HG03378 (cell line): ENCODE data around the gene USP50.
"Not testable (repeated sequence)": the region's sequence is repeated elsewhere in the genome, so short reads cannot be mapped to it uniquely, and the experiment has no call there.

Experiments used
- ATAC-seq: cut with Tn5 transposase; IDR thresholded peaks from one replicate; pipeline ENCODE4 v1.9.1; 2021; ENCODE audit warnings: mild to moderate bottlenecking, moderate library complexity; ENCODE audit not compliant: unreplicated experiment

The USP50 gene

DNA sequence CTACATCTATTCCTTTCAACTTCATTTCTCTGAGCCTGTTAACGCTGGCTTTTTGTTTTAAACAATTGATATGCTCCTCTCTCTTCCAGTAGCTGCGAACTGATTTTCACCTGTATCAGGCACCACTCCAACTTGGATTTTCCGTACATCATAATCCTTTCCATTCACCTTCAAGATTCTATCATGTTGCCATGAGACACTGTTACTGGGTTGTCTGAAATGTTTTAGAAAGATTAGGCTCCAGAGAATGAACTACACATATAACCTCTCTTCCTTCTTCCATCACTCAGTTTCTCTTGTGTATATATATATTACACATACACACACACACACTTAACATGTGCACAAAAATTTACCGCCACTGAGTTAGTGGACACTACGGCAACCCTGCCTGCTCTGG, at the start of gene USP50:
Gene USP50 (minus strand): TSS at position 101 of the 400 bp plus-strand sequence. CDS start 141 bp downstream, outside the sequence.
- ATAC-seq: no peak

DNA sequence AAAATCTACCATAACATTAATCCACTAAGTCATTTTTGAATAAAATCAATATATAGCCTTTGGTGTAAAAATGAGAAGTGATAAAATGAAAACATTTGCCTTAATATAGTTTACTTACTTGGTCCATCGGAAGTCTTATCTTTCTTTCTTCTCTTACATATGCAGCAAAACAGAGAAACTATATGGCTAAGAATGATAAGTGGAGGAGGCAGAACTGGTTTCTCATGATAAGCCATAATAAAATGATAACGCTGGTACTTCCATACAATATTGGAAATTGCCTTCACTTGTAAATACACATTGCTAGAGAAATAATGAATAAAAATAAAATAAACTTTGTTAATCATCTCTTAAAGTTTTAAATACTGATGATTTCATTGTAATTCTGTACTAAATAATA, 47.8 kb upstream of the USP50 start:
- no peak for ATAC-seq

DNA sequence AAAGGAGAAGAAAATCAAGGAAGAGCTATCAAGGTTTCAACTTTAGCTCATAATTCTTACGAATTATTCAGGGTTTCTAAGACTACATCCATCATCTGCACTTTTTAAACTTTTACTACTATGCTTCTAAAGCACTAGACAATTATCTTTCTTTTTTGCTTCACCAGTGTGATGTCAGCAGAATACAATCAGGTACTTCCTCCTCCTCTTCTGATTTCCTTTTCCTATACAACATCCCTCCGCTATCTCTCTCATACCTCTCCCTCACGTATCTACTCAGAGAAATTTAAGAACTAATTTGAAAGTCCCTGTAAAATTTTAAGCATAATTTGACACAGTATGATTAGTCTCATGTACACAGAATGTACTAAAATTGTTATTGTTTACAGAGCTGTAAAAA, 47.3 kb upstream of the USP50 start:
- ATAC-seq: no peak

DNA sequence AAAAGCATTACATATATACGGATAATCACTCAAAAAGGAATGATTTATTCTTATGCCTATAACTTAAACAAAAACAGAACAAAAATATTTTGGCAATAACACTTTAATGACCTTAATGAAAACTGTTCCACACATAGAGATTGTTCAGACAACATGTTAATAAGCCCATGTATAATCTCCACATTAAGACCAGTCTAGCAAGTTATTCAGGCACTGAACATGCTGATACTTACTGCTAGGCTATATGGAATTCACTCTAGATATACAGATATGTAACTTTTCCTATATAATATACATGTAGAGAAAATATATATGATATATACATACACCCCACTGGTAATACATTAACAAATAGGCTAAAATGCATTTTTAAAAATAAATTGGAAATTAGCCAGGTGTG, 43.8 kb upstream of the USP50 start:
- ATAC-seq: no peak

DNA sequence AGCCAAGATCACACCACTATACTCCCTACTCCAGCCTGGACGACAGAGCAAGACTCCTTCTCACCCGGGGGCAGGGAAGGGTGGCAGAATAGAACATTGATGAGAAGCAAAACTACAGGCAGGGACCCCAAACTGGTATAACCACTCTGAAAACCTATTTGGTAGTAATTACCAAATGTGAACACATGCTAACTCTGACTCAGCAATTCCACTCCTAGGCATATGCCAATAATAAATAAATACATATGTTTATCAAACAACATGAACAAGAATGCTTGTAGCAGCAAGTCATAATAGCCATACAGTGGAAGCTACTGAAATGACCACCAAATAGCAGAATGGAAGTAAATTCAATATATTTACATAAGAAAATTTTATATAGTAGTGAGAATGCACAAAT, 31.0 kb upstream of the USP50 start:
- no peak for ATAC-seq

DNA sequence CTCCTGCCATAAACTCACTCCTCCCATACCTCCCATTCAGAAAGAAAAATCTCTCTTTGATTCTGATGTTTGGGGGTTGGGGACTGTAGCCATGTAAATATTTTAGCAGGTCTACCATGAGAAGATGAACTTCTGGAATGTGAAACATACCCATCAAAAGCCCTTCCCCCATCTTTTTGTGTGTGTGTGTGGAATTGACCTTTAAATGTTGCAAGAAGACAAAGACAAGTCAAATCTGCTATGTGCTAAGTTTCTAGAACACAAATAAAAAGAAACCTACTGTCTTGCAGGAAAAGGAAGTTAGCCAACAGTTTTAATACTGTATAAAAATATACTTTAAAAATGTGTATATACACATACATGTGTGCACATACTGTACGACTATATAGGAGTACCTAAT, 29.7 kb upstream of the USP50 start:
- ATAC-seq: no peak

DNA sequence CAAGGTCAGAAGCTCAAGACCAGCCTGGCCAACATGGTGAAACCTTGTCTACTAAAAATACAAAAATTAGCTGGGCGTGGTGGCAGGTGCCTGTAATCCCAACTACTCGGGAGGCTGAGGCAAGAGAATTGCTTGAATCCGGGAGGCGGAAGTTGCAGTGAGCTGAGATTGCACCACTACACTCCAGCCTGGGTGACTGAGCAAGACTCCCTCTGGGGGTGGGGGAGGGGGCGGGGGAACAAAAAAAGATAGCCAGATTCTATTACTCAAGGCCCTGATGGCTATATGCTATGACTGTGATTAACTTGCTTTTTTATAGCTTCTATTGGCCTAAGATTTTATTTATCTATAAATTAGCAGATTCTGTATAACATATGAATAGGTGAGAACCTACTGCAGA, 27.4 kb upstream of the USP50 start:
- not testable (repeated sequence) for ATAC-seq

DNA sequence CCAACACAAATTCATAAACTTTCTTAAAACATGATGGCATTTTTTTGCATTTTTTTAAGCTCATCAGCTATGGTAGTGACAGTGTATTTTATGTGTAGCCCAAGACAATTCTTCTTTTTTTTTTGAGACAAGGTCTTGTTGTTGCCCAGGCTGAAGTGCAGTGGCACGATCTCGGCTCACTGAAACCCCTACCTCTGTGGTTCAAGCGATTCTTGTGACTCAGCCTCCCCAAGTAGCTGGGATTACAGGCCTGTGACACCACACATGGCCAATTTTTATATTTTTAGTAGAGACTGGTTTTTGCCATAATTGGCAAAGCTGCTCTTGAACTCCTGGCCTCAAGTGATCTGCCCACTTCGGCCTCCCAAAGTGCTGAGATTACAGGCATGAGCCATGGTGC, 17.3 kb upstream of the USP50 start:
- no peak for ATAC-seq

DNA sequence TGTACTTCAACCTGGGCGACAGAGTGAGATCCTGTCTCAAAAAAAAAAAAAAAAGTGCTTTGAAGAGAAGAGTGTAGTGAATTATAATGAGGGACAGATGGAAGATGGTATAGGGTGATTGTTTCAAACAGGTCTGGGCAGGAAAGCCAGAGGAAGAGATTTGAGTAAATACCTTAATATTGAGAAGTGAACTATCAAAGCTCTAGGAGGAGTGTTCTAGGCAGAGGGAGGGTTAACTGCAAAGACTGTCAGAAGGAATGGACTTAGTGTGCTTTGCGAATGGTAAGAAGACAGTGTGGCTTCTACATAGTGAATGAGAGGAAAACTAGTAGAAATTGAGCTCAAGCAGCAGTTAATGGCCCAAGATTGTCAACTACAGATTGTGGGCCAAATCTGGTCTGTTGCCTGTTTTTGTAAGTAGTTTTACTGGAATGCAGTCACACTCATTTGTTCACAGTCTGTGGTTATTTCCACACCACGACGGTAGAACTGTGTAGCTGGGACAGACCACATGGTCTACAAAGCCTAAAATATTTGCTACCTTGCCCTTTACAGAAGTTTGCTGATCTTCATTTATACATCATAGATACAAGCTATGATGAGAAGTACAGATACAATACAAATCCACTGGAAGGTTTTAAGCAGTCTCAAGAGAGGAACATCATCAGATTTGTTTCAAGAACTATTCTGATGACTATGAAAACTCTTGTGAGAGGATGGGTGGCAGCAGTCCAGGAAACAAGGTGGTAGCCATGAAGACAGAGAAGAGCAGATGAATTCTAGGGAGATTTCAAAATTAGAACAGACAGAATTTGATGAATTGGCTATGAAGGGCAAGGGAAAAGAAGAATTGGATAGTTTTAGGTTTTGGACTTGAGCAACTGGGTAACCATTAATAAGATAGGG, 16.5 kb upstream of the USP50 start:
- ATAC-seq: no peak

DNA sequence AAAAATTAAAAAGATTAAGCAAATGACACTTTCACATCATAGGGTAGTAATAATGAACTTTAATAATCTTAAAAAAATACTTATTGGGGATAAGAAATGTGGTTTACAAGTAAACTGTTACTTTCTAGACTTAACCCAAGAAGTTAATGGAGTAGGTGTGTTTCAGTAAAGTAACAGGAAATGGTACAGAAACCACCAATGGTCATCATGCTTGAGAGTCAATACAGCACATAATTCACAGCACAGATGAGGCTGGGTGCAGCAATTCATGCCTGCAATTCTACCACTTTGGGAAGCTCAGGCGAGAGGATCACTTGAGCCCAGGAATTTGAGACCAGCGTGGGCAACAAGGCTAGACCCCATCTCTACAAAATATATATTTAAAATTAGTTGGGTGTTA, 11.5 kb upstream of the USP50 start:
- no peak for ATAC-seq

DNA sequence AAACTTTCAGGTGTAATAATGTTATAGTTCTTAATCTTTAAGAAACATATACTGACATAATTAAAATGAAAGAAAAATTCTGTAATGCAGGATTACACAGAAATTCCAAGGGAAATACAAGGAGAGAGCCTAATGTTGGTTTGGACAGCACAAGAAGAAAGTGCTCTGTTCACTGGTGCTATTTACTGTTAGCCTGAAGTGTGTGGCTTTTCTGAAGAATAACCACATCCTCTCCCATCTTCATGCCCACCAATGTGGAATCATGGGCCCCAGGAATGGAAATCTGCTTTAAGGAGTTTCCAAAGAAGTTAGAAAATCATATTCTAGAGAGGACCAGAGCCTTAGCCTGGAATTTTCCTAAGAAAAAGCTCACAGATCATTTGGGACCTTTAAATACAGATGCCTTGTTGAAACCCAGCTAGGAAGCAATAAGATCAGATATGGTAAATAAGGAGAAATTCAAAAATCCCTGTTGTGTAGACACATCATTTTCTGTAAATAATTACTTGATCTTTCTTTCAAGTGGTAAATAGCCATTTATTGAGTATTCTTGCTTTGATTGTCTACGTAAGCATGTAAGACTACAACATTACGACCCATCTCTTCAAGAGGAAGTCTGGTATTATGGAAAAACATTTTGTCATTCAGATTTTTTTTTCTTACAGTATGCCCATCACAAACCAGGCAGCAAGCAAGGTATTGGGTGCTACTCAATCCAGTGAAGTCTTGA, 10.3 kb upstream of the USP50 start:
- ATAC-seq: no peak

DNA sequence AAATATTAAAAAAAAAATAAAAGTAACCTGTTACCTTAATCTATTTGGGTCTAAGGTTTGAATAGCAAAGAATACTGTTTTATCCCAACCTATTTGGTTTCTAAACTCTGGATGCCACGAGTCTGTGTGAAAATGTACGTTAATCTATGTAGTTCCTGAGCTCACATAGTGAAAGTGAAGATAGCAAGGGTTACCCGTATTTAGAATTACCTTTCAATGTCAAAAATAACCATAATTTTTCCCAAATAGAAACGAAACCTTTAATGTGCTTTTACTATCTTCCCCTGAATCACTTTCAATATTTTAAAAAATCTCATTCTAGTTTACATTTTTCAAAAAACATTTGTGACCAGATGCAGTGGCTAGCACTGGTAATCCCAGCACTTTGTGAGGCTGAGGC, 5.8 kb upstream of the USP50 start:
- ATAC-seq: no peak

DNA sequence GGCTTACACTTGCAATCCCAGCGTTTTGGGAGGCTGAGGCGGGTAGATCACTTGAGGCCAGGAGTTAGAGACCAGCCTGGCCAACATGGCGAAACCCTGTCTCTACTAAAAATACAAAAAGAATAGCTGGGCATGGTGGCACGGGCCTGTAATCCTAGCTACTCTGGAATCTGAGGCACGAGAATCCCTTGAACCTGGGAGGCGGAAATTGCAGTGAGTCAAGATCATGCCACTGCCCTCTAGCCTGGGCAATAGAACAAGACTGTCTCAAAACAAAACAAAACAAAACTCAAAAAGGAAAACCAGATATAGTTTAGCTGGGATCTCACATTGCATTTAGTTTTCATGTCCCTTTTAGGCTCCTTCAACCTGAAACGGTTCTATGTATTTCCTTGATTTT, 2.9 kb upstream of the USP50 start:
- no peak for ATAC-seq

DNA sequence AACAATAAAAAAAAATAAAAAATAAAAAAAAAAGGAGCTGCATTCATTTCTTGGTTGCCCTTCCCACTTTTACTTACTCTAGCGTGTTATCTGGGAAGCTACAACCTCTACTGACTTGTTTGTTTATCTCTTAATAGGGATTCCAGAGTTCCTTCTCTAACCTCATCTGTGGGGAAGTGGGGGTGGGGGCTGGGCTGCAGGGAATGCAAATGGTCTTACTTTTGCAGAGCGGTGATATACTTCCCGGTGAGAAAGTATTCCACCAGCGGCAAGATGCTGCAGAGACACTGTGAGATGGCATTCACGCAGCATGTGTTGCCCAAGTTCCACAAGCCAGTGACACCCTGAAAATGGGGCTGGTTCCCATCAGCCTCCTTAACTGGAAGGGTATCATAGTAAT, 2.1 kb downstream of the USP50 start:
- no peak for ATAC-seq

DNA sequence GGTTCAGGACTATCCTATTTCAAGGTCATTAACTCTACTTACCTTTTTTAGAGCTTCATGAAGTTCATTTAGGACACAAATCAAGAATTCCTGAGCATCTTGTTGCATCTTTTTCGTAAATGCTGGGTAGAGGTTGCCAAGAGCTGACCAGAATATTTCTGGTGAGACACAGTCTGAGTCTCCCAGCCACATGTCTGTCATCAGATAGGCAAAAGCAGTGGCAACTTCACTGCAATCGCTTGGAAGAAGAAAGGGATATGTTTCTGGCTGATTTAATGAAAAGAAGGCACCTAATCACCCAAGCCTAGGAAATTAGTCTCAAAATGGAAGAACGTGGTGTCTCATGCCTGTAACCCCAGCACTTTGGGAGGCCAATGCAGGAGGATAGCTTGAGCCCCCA, 2.9 kb downstream of the USP50 start:
- no peak for ATAC-seq

DNA sequence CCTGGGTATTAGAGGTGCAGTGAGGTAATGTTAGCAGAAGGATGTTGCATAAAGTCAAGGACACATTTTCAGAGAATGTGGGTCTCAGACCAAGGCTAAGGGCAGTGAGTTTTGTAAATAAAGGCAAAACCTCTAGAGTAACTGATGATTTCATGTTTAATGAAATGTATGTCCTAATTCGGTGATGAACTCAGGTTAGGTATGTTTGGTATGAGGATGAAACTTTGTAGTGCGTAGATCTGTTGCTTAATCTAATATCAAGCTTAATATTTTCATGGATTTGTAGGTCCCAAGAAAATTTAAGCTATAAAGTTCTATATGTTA, 3.6 kb downstream of the USP50 start:
- no peak for ATAC-seq

DNA sequence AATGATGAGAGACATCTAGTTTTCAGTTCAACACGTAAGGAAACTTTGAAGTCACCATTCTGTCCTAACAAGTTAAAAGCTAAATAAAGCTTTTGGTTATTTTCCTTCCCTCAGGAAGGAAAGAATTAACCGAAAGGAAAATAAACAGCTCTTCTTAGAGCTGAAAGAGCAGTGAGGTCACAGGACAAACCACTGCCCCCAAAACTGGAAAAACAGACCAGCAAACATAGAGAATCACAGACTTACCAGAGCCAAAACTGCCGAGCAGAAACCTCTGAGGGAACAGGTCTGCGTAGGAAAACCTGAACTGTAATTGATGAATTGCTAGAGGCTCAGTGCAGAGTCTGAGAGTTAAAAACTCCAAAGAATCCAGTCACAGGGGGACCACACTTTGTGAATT, 14.7 kb downstream of the USP50 start:
- no peak for ATAC-seq

DNA sequence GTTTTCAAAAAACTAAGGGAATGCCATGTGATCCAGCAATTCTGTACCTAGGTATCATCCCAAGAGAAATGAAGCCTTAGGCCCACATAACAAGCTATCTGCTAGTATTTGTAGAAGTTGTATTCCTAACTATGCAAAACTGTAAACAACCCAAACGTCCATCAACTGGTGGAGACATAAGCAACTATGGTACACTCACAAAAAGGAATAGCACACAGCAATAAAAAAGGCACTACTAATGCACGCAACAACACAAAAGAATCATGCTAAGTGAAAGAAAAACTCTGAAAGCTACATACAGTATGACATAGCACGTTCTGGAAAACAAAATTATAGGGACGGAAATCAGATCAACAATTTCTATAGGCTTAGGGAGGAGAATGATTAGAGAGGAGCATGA, 15.3 kb downstream of the USP50 start:
- ATAC-seq: no peak

DNA sequence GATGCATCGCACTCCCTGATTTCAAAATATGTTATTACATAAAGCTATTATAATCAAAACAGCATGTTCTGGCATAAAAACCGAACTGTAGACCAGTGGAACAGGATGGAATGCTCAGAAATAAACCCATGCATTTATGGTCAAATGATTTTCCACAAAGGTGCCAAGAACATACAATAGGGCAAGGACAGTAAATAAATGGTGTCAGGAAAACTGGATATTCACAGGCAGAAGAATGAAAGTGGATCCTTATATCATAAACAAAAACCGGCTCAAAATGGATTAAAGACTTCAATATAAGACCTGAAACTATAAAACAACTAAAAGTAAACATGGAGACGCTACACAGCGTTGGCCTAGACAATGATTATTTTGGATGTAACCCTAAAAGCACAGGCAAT, 22.6 kb downstream of the USP50 start:
- no peak for ATAC-seq

DNA sequence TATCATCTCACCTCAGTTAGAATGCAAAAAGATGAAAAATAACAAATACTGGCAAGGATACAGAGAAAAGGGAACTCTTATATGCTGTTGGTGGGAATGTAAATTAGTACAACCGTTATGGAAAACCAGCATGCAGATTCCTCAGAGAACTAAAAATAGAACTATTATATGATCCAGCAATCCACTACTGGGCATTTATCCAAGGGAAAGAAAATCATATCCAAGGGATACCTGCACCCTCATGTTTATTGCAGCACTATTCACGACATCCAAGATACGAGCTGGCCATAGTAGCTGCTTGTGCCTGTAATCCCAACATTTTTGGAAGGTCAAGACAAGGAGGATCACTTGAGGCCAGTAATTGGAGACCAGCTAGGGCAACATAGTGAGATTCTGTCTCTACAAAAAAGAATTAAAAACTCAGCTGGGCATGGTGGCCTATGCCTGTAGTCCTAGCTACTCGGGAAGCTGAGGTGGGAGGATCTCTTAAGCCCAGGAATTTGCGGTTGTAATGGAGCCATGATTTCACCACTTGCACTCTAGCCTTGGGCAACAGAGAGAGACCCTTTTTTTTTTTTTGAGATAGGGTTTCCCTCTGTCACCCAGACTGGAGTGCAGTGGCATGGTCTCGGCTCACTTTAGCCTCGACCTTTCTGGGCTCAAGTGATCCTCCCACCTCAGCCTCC, 26.6 kb downstream of the USP50 start:
- ATAC-seq: no peak

DNA sequence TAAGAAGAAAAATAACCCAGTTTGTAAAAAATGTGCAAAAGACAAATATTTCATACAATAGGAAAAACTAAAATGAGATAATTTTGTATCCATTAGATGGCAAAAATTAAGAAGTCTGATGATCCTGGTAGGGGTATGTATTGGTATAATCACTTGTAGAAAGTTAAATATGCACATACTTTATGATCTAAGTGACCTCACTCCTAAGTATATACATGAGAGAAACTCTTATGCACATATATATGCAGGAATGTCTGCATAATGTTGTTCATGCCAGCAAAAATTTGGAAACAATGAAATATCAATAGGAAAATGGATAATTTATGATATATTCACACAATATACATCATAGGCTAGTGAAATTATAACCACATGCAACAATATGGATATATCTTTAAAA, 33.5 kb downstream of the USP50 start:
- no peak for ATAC-seq

DNA sequence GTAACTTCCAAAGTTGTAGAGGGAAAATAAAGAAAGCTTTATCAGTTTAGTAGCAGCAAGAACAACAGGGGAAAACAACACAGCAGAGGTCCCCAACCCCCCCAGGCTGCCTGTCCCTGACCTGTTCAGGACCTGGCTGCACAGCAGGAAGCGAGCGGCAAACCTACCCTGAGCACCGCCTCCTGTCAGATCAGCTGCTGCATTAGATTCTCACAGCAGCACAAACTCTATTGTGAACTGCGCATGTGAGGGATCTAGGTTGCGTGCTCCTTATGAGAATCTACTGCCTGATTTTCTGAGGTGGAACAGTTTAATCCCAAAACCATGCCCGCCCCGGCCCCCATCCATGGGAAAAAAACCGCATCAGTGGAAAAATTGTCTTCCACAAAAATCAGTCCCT, 40.3 kb downstream of the USP50 start:
- ATAC-seq: no peak
